DND-41 (cell line): ENCODE results near the gene IPP.

Source experiments
- ATAC-seq: fragments of 200-7000 bp; cut with Tn5 transposase; 3 replicates; pipeline ENCODE4 v1.9.1; 2021; ENCODE audit warnings: low read depth; ENCODE audit not compliant: insufficient read depth
- DNase-seq: peaks from one replicate; pipeline ENCODE4 v3.0.0-alpha.2; 2020
- H2AFZ ChIP-seq: 2 replicates; pipeline ENCODE4 v1.6.0; 2012; ENCODE audit warnings: low read depth, low read length
- H3K27ac ChIP-seq: 2 replicates; pipeline ENCODE4 v1.5.1; 2012; ENCODE audit warnings: low read length, inconsistent platforms
- H3K27me3 ChIP-seq: fragments of 200-600 bp; sonication (generic); 2 replicates; pipeline ENCODE4 v1.6.0; 2012; ENCODE audit warnings: low read length, mild to moderate bottlenecking, inconsistent platforms; ENCODE audit not compliant: insufficient read depth, poor library complexity
- H3K36me3 ChIP-seq: 2 replicates; pipeline ENCODE4 v1.5.1; 2012; ENCODE audit warnings: low read length, inconsistent platforms; ENCODE audit not compliant: insufficient read depth
- H3K4me1 ChIP-seq: 2 replicates; pipeline ENCODE4 v1.5.1; 2012; ENCODE audit warnings: mild to moderate bottlenecking, low read length; ENCODE audit not compliant: insufficient read depth
- H3K4me2 ChIP-seq: 2 replicates; pipeline ENCODE4 v1.6.0; 2012; ENCODE audit warnings: mild to moderate bottlenecking, moderate library complexity, low read length, inconsistent platforms; ENCODE audit not compliant: insufficient read depth
- H3K4me3 ChIP-seq, 2 experiments: fragments of 200-600 bp in 1 of 2; shearing (Covaris generic) in 1 of 2; 2 replicates each; pipeline ENCODE4 v1.5.1; 2012 to 2016; ENCODE audit warnings: inconsistent platforms in 2 of 2, low read length in 2 of 2, mild to moderate bottlenecking in 2 of 2, low read depth in 1 of 2, moderate library complexity in 1 of 2
- H3K79me2 ChIP-seq: 2 replicates; pipeline ENCODE4 v1.6.0; 2012; ENCODE audit warnings: low read length, inconsistent platforms; ENCODE audit not compliant: insufficient read depth
- H3K9ac ChIP-seq: 2 replicates; pipeline ENCODE4 v1.6.0; 2012; ENCODE audit warnings: low read depth, mild to moderate bottlenecking, inconsistent platforms, low read length, moderate library complexity
- H3K9me3 ChIP-seq: 2 replicates; pipeline ENCODE4 v1.5.1; 2012; ENCODE audit warnings: low read length, moderate library complexity, mild to moderate bottlenecking, inconsistent platforms; ENCODE audit not compliant: insufficient read depth, severe bottlenecking
- H4K20me1 ChIP-seq: 2 replicates; pipeline ENCODE4 v1.6.0; 2012; ENCODE audit warnings: low read length; ENCODE audit not compliant: insufficient read depth
- CTCF ChIP-seq: IDR thresholded peaks from 2 replicates; pipeline ENCODE4 v1.5.1; 2012; ENCODE audit warnings: borderline replicate concordance, low read length, moderate library complexity, mild to moderate bottlenecking; ENCODE audit not compliant: poor library complexity, severe bottlenecking; ENCODE audit errors: extremely low read depth
- EZH2 ChIP-seq: IDR thresholded peaks from 3 replicates; pipeline ENCODE4 v1.6.1; 2012; ENCODE audit warnings: borderline replicate concordance, low read depth, mild to moderate bottlenecking, moderate library complexity, low read length, inconsistent platforms; ENCODE audit not compliant: severe bottlenecking

Gene IPP

GRCh38 chr1:45723248-45723930 is 27.1 kb downstream of the IPP start:
- no peak for ATAC-seq
- TF ChIP-seq EZH2 (no peak), CTCF (no peak)

GRCh38 chr1:45722809-45723208 is 27.6 kb downstream of the IPP start:
- TF ChIP-seq CTCF (no peak), EZH2 (no peak)
- Histone ChIP-seq H3K79me2 (no peaks in the 10 kb centered on the region), H2AFZ (no peak overlapping the region), H3K36me3 (peaks cover 14% of the 10 kb centered on the region; the same call in 1 of the 2 replicates), H3K4me2 (no peak overlapping the region), H3K4me3 (no peak overlapping the region), H3K27ac (no peak overlapping the region), H3K4me1 (no peaks in the 10 kb centered on the region), H4K20me1 (no peaks in the 10 kb centered on the region), H3K9ac (no peak overlapping the region), H3K27me3 (no peaks in the 10 kb centered on the region), H3K9me3 (no peaks in the 10 kb centered on the region)
- ATAC-seq, result no peak
- DNase-seq, result no peak

More at GRCh38 chr1:45723248-45723930, 27.1 kb downstream of the IPP start:
- Histone ChIP-seq H2AFZ (no peak overlapping the region), H3K79me2 (no peaks in the 10 kb centered on the region), H3K27me3 (no peaks in the 10 kb centered on the region), H3K4me1 (no peaks in the 10 kb centered on the region), H3K4me3 (no peak overlapping the region), H3K9ac (no peak overlapping the region), H3K9me3 (no peaks in the 10 kb centered on the region), H3K4me2 (no peak overlapping the region), H4K20me1 (no peaks in the 10 kb centered on the region), H3K36me3 (peaks cover 13% of the 10 kb centered on the region; the same call in 1 of the 2 replicates), H3K27ac (no peak overlapping the region)
- DNase-seq, result no peak

- Histone ChIP-seq H3K9ac (no peak overlapping the region), H3K27me3 (no peaks in the 10 kb centered on the region), H3K4me3 (no peak overlapping the region), H3K4me1 (no peaks in the 10 kb centered on the region), H3K79me2 (no peaks in the 10 kb centered on the region), H3K27ac (no peak overlapping the region), H4K20me1 (no peaks in the 10 kb centered on the region), H3K36me3 (peaks cover 14% of the 10 kb centered on the region; the same call in 1 of the 2 replicates), H2AFZ (no peak overlapping the region), H3K9me3 (no peaks in the 10 kb centered on the region), H3K4me2 (no peak overlapping the region)
- no peak for TF ChIP-seq EZH2
- no peak for TF ChIP-seq CTCF
- DNase-seq (no peak), ATAC-seq (no peak)
These were observed 29.2 kb downstream of the IPP start for GRCh38 chr1:45721207-45721606.
